ENCODE results near the gene ACBD6.

ACBD6 gene

GRCh38 chr1:180265871-180266270 lies 236.5 kb downstream of the ACBD6 start:
- no peaks in the 10 kb centered on the region for H3K36me3 ChIP-seq (ENCODE audit: insufficient read depth, low read length)
- no peak overlapping the region for H3K4me3 ChIP-seq (ENCODE audit: low read length, poor library complexity, severe bottlenecking)
- no peaks in the 10 kb centered on the region for H3K27me3 ChIP-seq (ENCODE audit: insufficient read depth, low read length, poor library complexity, severe bottlenecking)
- H3K79me2 ChIP-seq (ENCODE audit: insufficient read depth, low read length): no peaks in the 10 kb centered on the region
- TF ChIP-seq EZH2phosphoT487 (IDR thresholded peaks at IDR 0.05; ENCODE audit: borderline replicate concordance) (no peak), CTCF (conservative IDR thresholded peaks at IDR 0.05; ENCODE audit: low read length) (no peak)
- no peaks in the 10 kb centered on the region for H3K9me2 ChIP-seq (replicated peaks; ENCODE audit: low read depth, low read length)
- no peak overlapping the region for H3K4me2 ChIP-seq (ENCODE audit: low read depth, low read length, poor library complexity, severe bottlenecking)
- no peaks in the 10 kb centered on the region for H3K9me3 ChIP-seq (ENCODE audit: insufficient read depth, low read depth, low read length)
- no peak overlapping the region for H3K9ac ChIP-seq (ENCODE audit: low read depth, low read length, poor library complexity, severe bottlenecking)
- no peaks in the 10 kb centered on the region for H3F3A ChIP-seq (ENCODE audit: low read depth)
- H3K4me1 ChIP-seq (ENCODE audit: insufficient read depth, low read length, poor library complexity, severe bottlenecking): peaks cover 5% of the 10 kb centered on the region
- no peak overlapping the region for H2AFZ ChIP-seq (ENCODE audit: low read length)
- H4K20me1 ChIP-seq (ENCODE audit: insufficient read depth, low read length, poor library complexity, severe bottlenecking): no peaks in the 10 kb centered on the region

GRCh38 chr1:180265201-180265600 lies 237.2 kb downstream of the ACBD6 start:
- no peak overlapping the region for H3K4me3 ChIP-seq (ENCODE audit: low read length, poor library complexity, severe bottlenecking)
- no peaks in the 10 kb centered on the region for H3K9me2 ChIP-seq (replicated peaks; ENCODE audit: low read depth, low read length)
- no peaks in the 10 kb centered on the region for H3K27me3 ChIP-seq (ENCODE audit: insufficient read depth, low read length, poor library complexity, severe bottlenecking)
- H3K79me2 ChIP-seq (ENCODE audit: insufficient read depth, low read length): no peaks in the 10 kb centered on the region
- H3F3A ChIP-seq (ENCODE audit: low read depth): no peaks in the 10 kb centered on the region
- H4K20me1 ChIP-seq (ENCODE audit: insufficient read depth, low read length, poor library complexity, severe bottlenecking): no peaks in the 10 kb centered on the region
- H2AFZ ChIP-seq (ENCODE audit: low read length): no peak overlapping the region
- peaks cover 5% of the 10 kb centered on the region for H3K4me1 ChIP-seq (ENCODE audit: insufficient read depth, low read length, poor library complexity, severe bottlenecking)
- H3K36me3 ChIP-seq (ENCODE audit: insufficient read depth, low read length): no peaks in the 10 kb centered on the region
- no peak overlapping the region for H3K9ac ChIP-seq (ENCODE audit: low read depth, low read length, poor library complexity, severe bottlenecking)
- TF ChIP-seq EZH2phosphoT487 (IDR thresholded peaks at IDR 0.05; ENCODE audit: borderline replicate concordance) (no peak), CTCF (conservative IDR thresholded peaks at IDR 0.05; ENCODE audit: low read length) (no peak)
- no peaks in the 10 kb centered on the region for H3K9me3 ChIP-seq (ENCODE audit: insufficient read depth, low read depth, low read length)
- H3K4me2 ChIP-seq (ENCODE audit: low read depth, low read length, poor library complexity, severe bottlenecking): no peak overlapping the region

- no peak overlapping the region for H3K9ac ChIP-seq (ENCODE audit: low read depth, low read length, poor library complexity, severe bottlenecking)
- no peak overlapping the region for H3K4me3 ChIP-seq (ENCODE audit: low read length, poor library complexity, severe bottlenecking)
- no peak for TF ChIP-seq CTCF (conservative IDR thresholded peaks at IDR 0.05; ENCODE audit: low read length)
- no peak for TF ChIP-seq EZH2phosphoT487 (IDR thresholded peaks at IDR 0.05; ENCODE audit: borderline replicate concordance)
- H3F3A ChIP-seq (ENCODE audit: low read depth): no peaks in the 10 kb centered on the region
- H3K4me2 ChIP-seq (ENCODE audit: low read depth, low read length, poor library complexity, severe bottlenecking): no peak overlapping the region
- no peaks in the 10 kb centered on the region for H3K79me2 ChIP-seq (ENCODE audit: insufficient read depth, low read length)
- H3K36me3 ChIP-seq (ENCODE audit: insufficient read depth, low read length): no peaks in the 10 kb centered on the region
- H3K9me2 ChIP-seq (replicated peaks; ENCODE audit: low read depth, low read length): no peaks in the 10 kb centered on the region
- H3K4me1 ChIP-seq (ENCODE audit: insufficient read depth, low read length, poor library complexity, severe bottlenecking): peaks cover 5% of the 10 kb centered on the region
- H3K9me3 ChIP-seq (ENCODE audit: insufficient read depth, low read depth, low read length): no peaks in the 10 kb centered on the region
- no peaks in the 10 kb centered on the region for H4K20me1 ChIP-seq (ENCODE audit: insufficient read depth, low read length, poor library complexity, severe bottlenecking)
- H3K27me3 ChIP-seq (ENCODE audit: insufficient read depth, low read length, poor library complexity, severe bottlenecking): no peaks in the 10 kb centered on the region
- H2AFZ ChIP-seq (ENCODE audit: low read length): no peak overlapping the region
Measured at GRCh38 chr1:180264595-180264994, 237.8 kb downstream of the ACBD6 start.
